Neutrophil (primary cell): Measurements from ENCODE around the gene NAT8.
"Not testable (repeated sequence)": the region's sequence is repeated elsewhere in the genome, so short reads cannot be mapped to it uniquely, and the experiment has no call there.

ENCODE experiments used
- H3K27ac ChIP-seq: fragments of 200-600 bp; sonication (generic); 2 replicates; pipeline ENCODE4 v1.5.1; 2016; ENCODE audit warnings: mild to moderate bottlenecking, moderate library complexity
- H3K27me3 ChIP-seq: fragments of 200-600 bp; sonication (generic); 2 replicates; pipeline ENCODE4 v1.6.0; 2016; ENCODE audit warnings: mild to moderate bottlenecking
- H3K36me3 ChIP-seq: fragments of 200-600 bp; sonication (generic); 2 replicates; pipeline ENCODE4 v1.5.1; 2017
- H3K4me1 ChIP-seq, 2 experiments: fragments of 200-600 bp in 1 of 2; sonication (generic) in 1 of 2; 1 replicate in 1 of 2; 2 replicates in 1 of 2; pipeline versions ENCODE4 v1.5.1 to v1.6.1; 2013 to 2016; ENCODE audit warnings: low read depth in 1 of 2, low read length in 1 of 2, mild to moderate bottlenecking in 1 of 2, moderate library complexity in 1 of 2; ENCODE audit not compliant: control insufficient read depth in 1 of 2, insufficient read depth in 1 of 2
- H3K4me3 ChIP-seq, 2 experiments: fragments of 200-600 bp in 1 of 2; sonication (generic) in 1 of 2; 1 replicate in 1 of 2; 2 replicates in 1 of 2; pipeline ENCODE4 v1.5.1; 2013 to 2016; ENCODE audit warnings: low read depth in 1 of 2, low read length in 1 of 2, mild to moderate bottlenecking in 1 of 2, moderate library complexity in 1 of 2
- H3K9me3 ChIP-seq: fragments of 200-600 bp; sonication (generic); 2 replicates; pipeline ENCODE4 v1.5.1; 2016
- CTCF ChIP-seq: fragments of 200-600 bp; sonication (generic); IDR thresholded peaks from 2 replicates; pipeline ENCODE4 v1.5.1; 2016; ENCODE audit warnings: antibody characterized with exemption

Gene NAT8

GRCh38 chr2:73642338-73643018 is at the start of gene NAT8:
Gene NAT8 (minus strand): TSS chr2:73642422. CDS start chr2:73641628, 794 bp downstream.
- no peaks in the 10 kb centered on the region for H3K27me3 ChIP-seq

GRCh38 chr2:73690372-73691088 is 48.3 kb upstream of the NAT8 start:
- peaks cover 8 to 17% of the 10 kb centered on the region in 2 experiments for H3K4me1 ChIP-seq
- peak; percentile 32 for TF ChIP-seq CTCF
- not testable (repeated sequence) for H3K27ac ChIP-seq, H3K9me3 ChIP-seq, H3K27me3 ChIP-seq, H3K4me3 ChIP-seq, H3K36me3 ChIP-seq

More at GRCh38 chr2:73642338-73643018, at the start of gene NAT8:
- Histone ChIP-seq H3K36me3 (no peaks in the 10 kb centered on the region), H3K4me3 (no peak within 1 kb of the TSS), H3K4me1 (peaks cover 0 to 4% of the 10 kb centered on the region in 2 experiments), H3K27ac (no peak within 1 kb of the TSS), H3K9me3 (no peaks in the 10 kb centered on the region)
- TF ChIP-seq CTCF: no peak

GRCh38 chr2:73688494-73688893 is 46.3 kb upstream of the NAT8 start:
- H3K27me3 ChIP-seq, H3K36me3 ChIP-seq, H3K27ac ChIP-seq, H3K4me3 ChIP-seq, H3K9me3 ChIP-seq: not testable (repeated sequence)
- peaks cover 8 to 17% of the 10 kb centered on the region in 2 experiments for H3K4me1 ChIP-seq

- Histone ChIP-seq H3K9me3 (no peaks in the 10 kb centered on the region), H3K4me1 (peaks cover 8 to 17% of the 10 kb centered on the region in 2 experiments), H3K27ac (no peak overlapping the region), H3K4me3 (no peak overlapping the region), H3K36me3 (no peaks in the 10 kb centered on the region), H3K27me3 (no peaks in the 10 kb centered on the region)
- no peak for TF ChIP-seq CTCF
Measured at GRCh38 chr2:73685764-73686438, 43.7 kb upstream of the NAT8 start.

GRCh38 chr2:73684905-73685304 is 42.7 kb upstream of the NAT8 start:
- H3K27me3 ChIP-seq, H3K27ac ChIP-seq, H3K36me3 ChIP-seq, H3K9me3 ChIP-seq, H3K4me3 ChIP-seq: not testable (repeated sequence)
- H3K4me1 ChIP-seq: peaks cover 8 to 13% of the 10 kb centered on the region in 2 experiments

GRCh38 chr2:73684325-73684724 is 42.1 kb upstream of the NAT8 start:
- not testable (repeated sequence) for H3K9me3 ChIP-seq, H3K4me3 ChIP-seq, H3K27me3 ChIP-seq, H3K27ac ChIP-seq, H3K36me3 ChIP-seq
- peaks cover 8 to 12% of the 10 kb centered on the region in 2 experiments for H3K4me1 ChIP-seq

GRCh38 chr2:73679951-73680571 is 37.8 kb upstream of the NAT8 start:
- not testable (repeated sequence) for H3K4me3 ChIP-seq, H3K27me3 ChIP-seq, H3K36me3 ChIP-seq, H3K4me1 ChIP-seq, H3K27ac ChIP-seq, H3K9me3 ChIP-seq

- not testable (repeated sequence) for H3K4me1 ChIP-seq, H3K27ac ChIP-seq, H3K9me3 ChIP-seq, H3K27me3 ChIP-seq, H3K36me3 ChIP-seq, H3K4me3 ChIP-seq
Measured at GRCh38 chr2:73679237-73679636, 37.0 kb upstream of the NAT8 start.

- not testable (repeated sequence) for H3K27me3 ChIP-seq, H3K27ac ChIP-seq, H3K36me3 ChIP-seq, H3K4me1 ChIP-seq, H3K9me3 ChIP-seq, H3K4me3 ChIP-seq
Measured at GRCh38 chr2:73678008-73678407, 35.8 kb upstream of the NAT8 start.

- H3K36me3 ChIP-seq, H3K4me1 ChIP-seq, H3K27me3 ChIP-seq, H3K27ac ChIP-seq, H3K9me3 ChIP-seq, H3K4me3 ChIP-seq: not testable (repeated sequence)
Measured at GRCh38 chr2:73676211-73676610, 34.0 kb upstream of the NAT8 start.
